ENCODE data around the gene MED9. TPM values are rescaled to one million over a fixed set of nuclear protein-coding genes. Genes with fewer than 3 reads are reported as not detected.

MED9 gene
- polyA plus RNA-seq, 1 of the 3 experiments (the other 2 are of a cell fraction), result 10.1 TPM

GRCh38 chr17:17516941-17517720, 40.3 kb downstream of the MED9 start:
- POLR2A ChIA-PET, result no interaction called here
- Histone ChIP-seq H3K36me3 (replicated peaks in 1 of 2; ENCODE audit: control insufficient read depth in 1 of 2, insufficient read depth in 2 of 2, low read length in 1 of 2) (no peaks in the 10 kb centered on the region), H3K4me2 (no peak overlapping the region), H3K4me1 (ENCODE audit: control insufficient read depth in 1 of 2, insufficient read depth in 2 of 2, low read depth in 1 of 2, low read length in 1 of 2) (peaks cover 2 to 29% of the 10 kb centered on the region in 2 experiments; a peak in 2 of 4 replicates), H3K9me2 (no peaks in the 10 kb centered on the region), H2AFZ (ENCODE audit: low read depth) (no peak overlapping the region), H4K20me1 (ENCODE audit: insufficient read depth) (peaks cover 17% of the 10 kb centered on the region; the same call in 1 of the 2 replicates), H3K79me2 (ENCODE audit: insufficient read depth) (no peaks in the 10 kb centered on the region), H3K4me3 (ENCODE audit: low read depth in 2 of 2, low read length in 1 of 2) (no peak overlapping the region), H3K27ac (ENCODE audit: low read depth in 2 of 2, low read length in 1 of 2) (no peak overlapping the region; a peak in 1 of 4 replicates), H3K9me3 (no peaks in the 10 kb centered on the region), H3K9ac (no peak overlapping the region), H3K27me3 (ENCODE audit: insufficient read depth) (no peaks in the 10 kb centered on the region), H3F3A (replicated peaks; ENCODE audit: insufficient read depth) (no peaks in the 10 kb centered on the region)
- DNase-seq, result no peak
- no peak for TF ChIP-seq PBX3 (IDR thresholded peaks at IDR 0.05)
- no peak for TF ChIP-seq EP300 (IDR thresholded peaks at IDR 0.05; ENCODE audit: borderline replicate concordance in 1 of 2, low read depth in 1 of 2, low read length in 1 of 2)
- no peak for TF ChIP-seq NFIC (IDR thresholded peaks at IDR 0.05; ENCODE audit: borderline replicate concordance)
- no peak for TF ChIP-seq RAD21 (IDR thresholded peaks at IDR 0.05; ENCODE audit: low read length)
- no peak for TF ChIP-seq FOXM1 (IDR thresholded peaks at IDR 0.05; ENCODE audit: low read depth)
- no peak for TF ChIP-seq FOXJ3 (CRISPR knock-in tag; IDR thresholded peaks at IDR 0.05)
- TF ChIP-seq RXRA (IDR thresholded peaks at IDR 0.05; ENCODE audit: borderline replicate concordance, low read depth), result no peak
- TF ChIP-seq TCF12 (IDR thresholded peaks at IDR 0.05), result no peak
- no peak for TF ChIP-seq REST (IDR thresholded peaks at IDR 0.05; ENCODE audit: low read depth, low read length)
- TF ChIP-seq NRF1 (IDR thresholded peaks at IDR 0.05; ENCODE audit: low read depth, low read length), result no peak
- no peak for TF ChIP-seq JUND (IDR thresholded peaks at IDR 0.05)
- no peak for TF ChIP-seq YY1 (IDR thresholded peaks at IDR 0.05; ENCODE audit: low read depth)
- no peak for TF ChIP-seq USF1 (IDR thresholded peaks at IDR 0.05; ENCODE audit: borderline replicate concordance, low read depth)
- no peak for TF ChIP-seq CTCF (IDR thresholded peaks at IDR 0.05)
- no peak for TF ChIP-seq MAX (IDR thresholded peaks at IDR 0.05; ENCODE audit: low read depth)
- TF ChIP-seq POLR2AphosphoS5 (IDR thresholded peaks at IDR 0.05; ENCODE audit: low read depth, low read length), result no peak
- no peak for TF ChIP-seq ZBTB33 (IDR thresholded peaks at IDR 0.05; ENCODE audit: borderline replicate concordance, low read depth)
- over 99% methylated on average over 12 of the region's 14 CpGs for WGBS (ENCODE audit: low lambda C conversion rate)
- CTCF ChIA-PET, result interaction anchor here (0.6 to 8.3 kb wide), 4 partner anchors 10 to 52 kb away, joined by 3 to 42 read pairs (median 4); no protein-coding TSS in a partner anchor
